Measurements from ENCODE around the gene FXR2. TPM values are rescaled to one million over a fixed set of nuclear protein-coding genes. Genes with fewer than 3 reads are reported as not detected.

Gene FXR2
- total and polyA plus RNA-seq, 9 of the 15 experiments (the other 6 are each of a cell fraction or from before 2014, with no cell fraction given), result 2.0 to 49.3 (median 24.5) TPM

GRCh38 chr17:7634384-7634783 is 19.7 kb upstream of the FXR2 start:
- H3K36me3 ChIP-seq (ENCODE audit: control insufficient read depth, insufficient read depth, low read length), result no peaks in the 10 kb centered on the region
- H3K9me3 ChIP-seq (replicated peaks; ENCODE audit: control insufficient read depth, insufficient read depth, low read depth, low read length), result no peaks in the 10 kb centered on the region
- BruUV-seq (replicated peaks), result no TSS peak
- H3K79me2 ChIP-seq (ENCODE audit: control insufficient read depth, insufficient read depth, low read length), result no peaks in the 10 kb centered on the region
- in situ Hi-C loops (cut with MboI) (loop anchor here (5.0 kb wide), 1 partner anchor 53 kb away; the partner anchor contains the start of genes TP53 and WRAP53), intact Hi-C loops (cut with micrococcal nuclease) (loop anchor here (1.0 kb wide), 2 partner anchors 54 to 83 kb away; partner anchors contain the start of genes DNAH2 and WRAP53)
- H3K4me1 ChIP-seq (replicated peaks in 1 of 2; ENCODE audit: control insufficient read depth in 2 of 2, insufficient read depth in 2 of 2, low read length in 2 of 2), result peaks cover 0 to 8% of the 10 kb centered on the region in 2 experiments; a peak in 3 of 5 replicates
- peak overlapping the region; percentile 59 for H2AFZ ChIP-seq (ENCODE audit: low read depth, low read length)
- POLR2A ChIA-PET, result interaction anchor here (1.2 to 3.4 kb wide), 2 partner anchors 16 to 52 kb away, joined by 4 to 21 read pairs; partner anchors contain the start of genes ATP1B2 and TP53
- WGBS (ENCODE audit: insufficient coverage, low coverage, missing lambda C conversion rate), result 11% methylated on average over 3 of the region's 5 CpGs
- no peaks in the 10 kb centered on the region for H3K9me1 ChIP-seq (ENCODE audit: control insufficient read depth, insufficient read depth, low read length)
- no peak overlapping the region for H3K27ac ChIP-seq (ENCODE audit: extremely low read depth, low read depth, low read length)
- no peaks in the 10 kb centered on the region for H3K27me3 ChIP-seq (ENCODE audit: control insufficient read depth in 2 of 2, insufficient read depth in 2 of 2, low read length in 2 of 2)
- FAIRE-seq (peak; percentile 71), DNase-seq (ENCODE audit: extremely low read depth in 1 of 4, low spot score in 3 of 4) (peak; percentile 70 to 79 (median 74)), ATAC-seq (peak; percentile 88)
- H3K4me3 ChIP-seq, result no peak overlapping the region
- CTCF ChIA-PET (ENCODE audit: low intra/inter-chr PET ratio), result interaction anchor here (1.1 to 2.9 kb wide), 3 partner anchors 39 to 84 kb away, joined by 4 to 18 read pairs (median 5); partner anchors contain the start of genes DNAH2, TP53 and WRAP53
- H3K9ac ChIP-seq (ENCODE audit: insufficient read depth in 1 of 2, low read depth in 2 of 2, low read length in 2 of 2), result peak overlapping the region in 1 of 2 experiments; percentile 28; a peak in 1 of 4 replicates
- no peaks in the 10 kb centered on the region for H4K20me1 ChIP-seq (replicated peaks; ENCODE audit: control insufficient read depth, insufficient read depth, low read length)
- H3K4me2 ChIP-seq (ENCODE audit: insufficient read depth, low read length), result peak overlapping the region; percentile 41; the same call in 1 of the 2 replicates
- TF ChIP-seq ZNF431 (CRISPR knock-in tag; IDR thresholded peaks at IDR 0.05) (no peak), ZNF41 (CRISPR knock-in tag; conservative IDR thresholded peaks at IDR 0.05) (no peak), TFAP4 (CRISPR knock-in tag; IDR thresholded peaks at IDR 0.05; ENCODE audit: borderline replicate concordance) (peak; percentile 59), RCOR1 (IDR thresholded peaks at IDR 0.05; ENCODE audit: borderline replicate concordance in 1 of 2, low read depth in 2 of 2, low read length in 2 of 2) (0 out of 4 replicates have a peak, but pooled peaks of 1 of the 2 experiments have one; percentile 43), NCOR1 (IDR thresholded peaks at IDR 0.05) (0 out of 2 replicates have a peak, but pooled peaks have one; percentile 16), MAZ (CRISPR knock-in tag; conservative IDR thresholded peaks at IDR 0.05 in 1 of 2, IDR thresholded peaks at IDR 0.05 in 1 of 2) (peak in 1 of 2 experiments; percentile 60; a peak in 2 of 4 replicates), RAD21 (CRISPR knock-in tag; conservative IDR thresholded peaks at IDR 0.05 in 1 of 2, IDR thresholded peaks at IDR 0.05 in 1 of 2) (peak; percentile 57 to 88), EHMT2 (IDR thresholded peaks at IDR 0.05) (0 out of 2 replicates have a peak, but pooled peaks have one; percentile 46), REST (IDR thresholded peaks at IDR 0.05; ENCODE audit: borderline replicate concordance) (peak; percentile 84), REST (CRISPR knock-in tag; IDR thresholded peaks at IDR 0.05; ENCODE audit: low read depth) (no peak), ZBTB7A (IDR thresholded peaks at IDR 0.05; ENCODE audit: borderline replicate concordance, control insufficient read depth, low read depth, low read length) (peak; percentile 43; the same call in 1 of the 2 replicates)

Measured in K562 (cell line).